Liver (tissue), 3 donors: ENCODE data around the gene DMWD.

ENCODE experiments used
- FOXA1 ChIP-seq: IDR thresholded peaks from 2 replicates; pipeline ENCODE4 v1.6.1; 2016; ENCODE audit warnings: antibody characterized with exemption
- GABPA ChIP-seq, 2 donors: IDR thresholded peaks in 1 of 2; conservative IDR thresholded peaks in 1 of 2; 2 replicates each; pipeline ENCODE4 v1.6.1; 2016; ENCODE audit warnings: antibody characterized with exemption in 2 of 2, mild to moderate bottlenecking in 1 of 2, moderate library complexity in 1 of 2
- REST ChIP-seq: IDR thresholded peaks from 2 replicates; pipeline ENCODE4 v1.6.1; 2016; ENCODE audit warnings: antibody characterized with exemption, mild to moderate bottlenecking
- SP1 ChIP-seq: IDR thresholded peaks from 2 replicates; pipeline ENCODE4 v1.6.1; 2018; ENCODE audit warnings: antibody characterized with exemption, mild to moderate bottlenecking
- YY1 ChIP-seq: IDR thresholded peaks from 2 replicates; pipeline ENCODE4 v1.6.1; 2016; ENCODE audit warnings: antibody characterized with exemption, mild to moderate bottlenecking
- TF ChIP-seq, protein P1 (sequence below): fragments of 150-350 bp; IDR thresholded peaks from 2 replicates; pipeline ENCODE4 v1.5.1; 2017; ENCODE audit warnings: improper control_type of control experiment, low read depth, low read length; ENCODE audit not compliant: missing input control
- TF ChIP-seq, protein P2 (sequence below): IDR thresholded peaks from 2 replicates; pipeline ENCODE4 v1.6.1; 2016; ENCODE audit warnings: antibody characterized with exemption
- donor health status: healthy.
- donor health status: healthy.

GRCh38 chr19:45768655-45768983, 24.0 kb downstream of the DMWD start:
- TF ChIP-seq, protein P1, sequence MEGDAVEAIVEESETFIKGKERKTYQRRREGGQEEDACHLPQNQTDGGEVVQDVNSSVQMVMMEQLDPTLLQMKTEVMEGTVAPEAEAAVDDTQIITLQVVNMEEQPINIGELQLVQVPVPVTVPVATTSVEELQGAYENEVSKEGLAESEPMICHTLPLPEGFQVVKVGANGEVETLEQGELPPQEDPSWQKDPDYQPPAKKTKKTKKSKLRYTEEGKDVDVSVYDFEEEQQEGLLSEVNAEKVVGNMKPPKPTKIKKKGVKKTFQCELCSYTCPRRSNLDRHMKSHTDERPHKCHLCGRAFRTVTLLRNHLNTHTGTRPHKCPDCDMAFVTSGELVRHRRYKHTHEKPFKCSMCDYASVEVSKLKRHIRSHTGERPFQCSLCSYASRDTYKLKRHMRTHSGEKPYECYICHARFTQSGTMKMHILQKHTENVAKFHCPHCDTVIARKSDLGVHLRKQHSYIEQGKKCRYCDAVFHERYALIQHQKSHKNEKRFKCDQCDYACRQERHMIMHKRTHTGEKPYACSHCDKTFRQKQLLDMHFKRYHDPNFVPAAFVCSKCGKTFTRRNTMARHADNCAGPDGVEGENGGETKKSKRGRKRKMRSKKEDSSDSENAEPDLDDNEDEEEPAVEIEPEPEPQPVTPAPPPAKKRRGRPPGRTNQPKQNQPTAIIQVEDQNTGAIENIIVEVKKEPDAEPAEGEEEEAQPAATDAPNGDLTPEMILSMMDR, result no peak
- TF ChIP-seq GABPA (IDR thresholded peaks at IDR 0.05 in 1 of 2, conservative IDR thresholded peaks at IDR 0.05 in 1 of 2) (no peak), YY1 (no peak), FOXA1 (no peak), REST (no peak), SP1 (no peak)
- TF ChIP-seq, protein P2, sequence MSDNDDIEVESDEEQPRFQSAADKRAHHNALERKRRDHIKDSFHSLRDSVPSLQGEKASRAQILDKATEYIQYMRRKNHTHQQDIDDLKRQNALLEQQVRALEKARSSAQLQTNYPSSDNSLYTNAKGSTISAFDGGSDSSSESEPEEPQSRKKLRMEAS, result no peak
